ENCODE measurements around the gene HDAC11.
A peak's percentile ranks its signal among the peaks of the same experiment; 100 is the strongest.

HDAC11 gene

GRCh38 chr3:13465236-13465873 lies 14.8 kb upstream of the HDAC11 start:
- Mint-ChIP-seq H3K9me3 (peaks cover 3% of the 10 kb centered on the region), H3K27ac (no peak overlapping the region), H3K4me3 (no peak overlapping the region), H3K36me3 (ENCODE audit: low read depth) (no peaks in the 10 kb centered on the region), H3K4me1 (peaks cover 18% of the 10 kb centered on the region), H3K27me3 (ENCODE audit: low read depth, poor library complexity) (peaks cover 16% of the 10 kb centered on the region)
- no peak for TF ChIP-seq CTCF (IDR thresholded peaks at IDR 0.05)
- DNase-seq, result no peak

GRCh38 chr3:13466781-13467180 lies 13.3 kb upstream of the HDAC11 start:
- Mint-ChIP-seq H3K27ac (no peak overlapping the region), H3K4me3 (no peak overlapping the region), H3K9me3 (peaks cover 3% of the 10 kb centered on the region), H3K4me1 (peaks cover 15% of the 10 kb centered on the region), H3K27me3 (ENCODE audit: low read depth, poor library complexity) (peaks cover 13% of the 10 kb centered on the region), H3K36me3 (ENCODE audit: low read depth) (no peaks in the 10 kb centered on the region)
- no peak for TF ChIP-seq CTCF (IDR thresholded peaks at IDR 0.05)
- no peak for DNase-seq

- H3K36me3 Mint-ChIP-seq (ENCODE audit: low read depth), result no peaks in the 10 kb centered on the region
- H3K27me3 Mint-ChIP-seq (ENCODE audit: low read depth, poor library complexity), result peaks cover 10% of the 10 kb centered on the region
- TF ChIP-seq CTCF (IDR thresholded peaks at IDR 0.05), result no peak
- peaks cover 3% of the 10 kb centered on the region for H3K9me3 Mint-ChIP-seq
- peaks cover 29% of the 10 kb centered on the region for H3K4me1 Mint-ChIP-seq
- DNase-seq, result no peak
- H3K4me3 Mint-ChIP-seq, result no peak overlapping the region
- peak overlapping the region; percentile 60 for H3K27ac Mint-ChIP-seq
Observed at GRCh38 chr3:13470894-13471574, 9.1 kb upstream of the HDAC11 start.

- H3K36me3 Mint-ChIP-seq (ENCODE audit: low read depth), result no peaks in the 10 kb centered on the region
- no peak for DNase-seq
- no peak for TF ChIP-seq CTCF (IDR thresholded peaks at IDR 0.05)
- H3K4me3 Mint-ChIP-seq, result no peak overlapping the region
- peaks cover 42% of the 10 kb centered on the region for H3K4me1 Mint-ChIP-seq
- H3K27ac Mint-ChIP-seq, result no peak overlapping the region
- H3K27me3 Mint-ChIP-seq (ENCODE audit: low read depth, poor library complexity), result peaks cover 9% of the 10 kb centered on the region
- peaks cover 3% of the 10 kb centered on the region for H3K9me3 Mint-ChIP-seq
Observed at GRCh38 chr3:13472286-13472685, 7.8 kb upstream of the HDAC11 start.

GRCh38 chr3:13473020-13473419 lies 7.1 kb upstream of the HDAC11 start:
- Mint-ChIP-seq H3K27me3 (ENCODE audit: low read depth, poor library complexity) (peaks cover 4% of the 10 kb centered on the region), H3K4me1 (peaks cover 49% of the 10 kb centered on the region), H3K27ac (no peak overlapping the region)

More at GRCh38 chr3:13473020-13473419, 7.1 kb upstream of the HDAC11 start:
- TF ChIP-seq CTCF (IDR thresholded peaks at IDR 0.05), result no peak
- Mint-ChIP-seq H3K9me3 (peaks cover 3% of the 10 kb centered on the region), H3K4me3 (no peak overlapping the region), H3K36me3 (ENCODE audit: low read depth) (no peaks in the 10 kb centered on the region)
- no peak for DNase-seq
